HG03469 (cell line): ENCODE results near the gene CT45A5.
A peak's percentile ranks its signal among the peaks of the same experiment; 100 is the strongest.
"Not testable (repeated sequence)": the region's sequence is repeated elsewhere in the genome, so short reads cannot be mapped to it uniquely, and the experiment has no call there.

Experiments used
- ATAC-seq: cut with Tn5 transposase; IDR thresholded peaks from one replicate; pipeline ENCODE4 v1.9.1; 2021; ENCODE audit warnings: mild to moderate bottlenecking, moderate library complexity, moderate number of reproducible peaks; ENCODE audit not compliant: unreplicated experiment

CT45A5 gene

GRCh38 chrX:135785403-135785802 lies at the start of gene CT45A5:
TSS of gene CT45A5 (minus strand) at chrX:135785503. CDS start at chrX:135781729, 3,774 bp downstream.
- not testable (repeated sequence) for ATAC-seq

GRCh38 chrX:135819912-135820311 lies 34.6 kb upstream of the CT45A5 start, which contains the start of gene CT45A2:
TSS of gene CT45A2 (minus strand) at chrX:135820012. CDS start at chrX:135816265, 3,747 bp downstream.
- not testable (repeated sequence) for ATAC-seq

GRCh38 chrX:135802687-135803086 lies 17.4 kb upstream of the CT45A5 start, which contains the start of gene CT45A6:
TSS of gene CT45A6 (minus strand) at chrX:135802787. CDS start at chrX:135798993, 3,794 bp downstream.
- not testable (repeated sequence) for ATAC-seq

- not testable (repeated sequence) for ATAC-seq
Measured at GRCh38 chrX:135768091-135768490, 17.2 kb downstream of the CT45A5 start, which contains the start of gene CT45A3. TSS of gene CT45A3 (minus strand) at chrX:135768191. CDS start at chrX:135764444, 3,747 bp downstream.

- not testable (repeated sequence) for ATAC-seq
Measured at GRCh38 chrX:135744739-135745138, 40.6 kb downstream of the CT45A5 start.

GRCh38 chrX:135741192-135741715 lies 44.0 kb downstream of the CT45A5 start:
- ATAC-seq = no peak

GRCh38 chrX:135740681-135741149 lies 44.6 kb downstream of the CT45A5 start:
- no peak for ATAC-seq

GRCh38 chrX:135737366-135738071 lies 47.8 kb downstream of the CT45A5 start:
- peak; percentile 46 for ATAC-seq

- not testable (repeated sequence) for ATAC-seq
Measured at GRCh38 chrX:135734666-135735065, 50.6 kb downstream of the CT45A5 start.
